ENCODE measurements around the gene RGS3. TPM values are rescaled to one million over a fixed set of nuclear protein-coding genes. Genes with fewer than 3 reads are reported as not detected.

RGS3 gene
- total and polyA plus RNA-seq, 2 of the 13 experiments (the other 11 are each of a cell fraction or from before 2014, with no cell fraction given) = 17.1 to 28.8 TPM

DNA sequence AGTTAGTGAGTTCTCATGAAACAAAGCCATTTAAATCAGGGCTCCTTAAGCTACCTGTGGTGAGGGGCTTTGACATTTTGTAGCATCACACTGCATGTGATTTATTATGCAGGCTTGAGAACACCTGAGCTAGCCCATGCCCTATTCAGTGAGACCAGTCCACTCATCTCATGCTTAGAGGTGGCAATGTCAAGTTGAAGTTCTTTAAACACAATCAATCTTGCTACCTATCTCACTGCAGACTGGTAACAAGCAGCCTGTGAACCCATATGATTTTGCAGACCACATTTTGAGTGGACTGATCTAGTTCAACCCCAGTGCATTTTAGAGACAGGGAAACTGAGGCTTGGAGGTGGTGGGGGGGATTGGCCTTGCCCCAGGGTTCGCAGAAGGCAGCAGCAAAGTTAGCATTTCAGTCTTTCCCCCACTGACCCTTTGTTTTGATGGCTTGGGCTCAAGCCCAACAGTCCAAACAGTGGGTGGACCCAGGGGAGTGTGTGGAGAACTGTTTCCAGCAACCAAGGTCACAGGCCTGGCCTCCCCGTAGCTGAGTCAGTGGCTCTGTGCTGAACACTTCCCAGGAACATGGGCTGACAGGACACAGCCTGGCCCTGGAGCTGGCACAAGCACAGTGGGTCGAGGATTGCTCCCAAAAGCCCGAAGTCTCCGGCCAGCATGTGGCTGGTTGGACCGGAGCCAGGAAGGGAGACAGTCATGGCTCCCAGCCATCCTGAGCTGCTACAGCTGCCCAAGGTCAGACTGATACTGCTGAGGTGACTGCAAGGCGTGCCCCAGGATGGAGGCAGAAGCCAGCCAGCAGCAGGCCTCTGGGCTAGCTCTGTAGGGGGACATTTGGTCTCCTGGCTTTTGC, 95.3 kb downstream of the RGS3 start (continued):
- TF ChIP-seq, protein P1, sequence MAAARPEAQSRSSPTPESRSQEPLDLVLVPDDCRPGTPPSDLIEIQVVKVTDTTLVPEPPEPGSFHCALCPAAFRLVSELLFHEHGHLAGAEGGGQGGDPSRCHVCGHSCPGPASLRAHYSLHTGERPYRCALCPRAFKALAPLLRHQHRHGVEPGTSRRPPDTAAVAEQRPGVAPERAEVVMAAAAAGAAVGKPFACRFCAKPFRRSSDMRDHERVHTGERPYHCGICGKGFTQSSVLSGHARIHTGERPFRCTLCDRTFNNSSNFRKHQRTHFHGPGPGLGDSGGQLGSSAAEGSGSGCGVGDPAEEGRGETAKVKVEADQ (CRISPR knock-in tag; IDR thresholded peaks at IDR 0.05; ENCODE audit: borderline replicate concordance) = no peak
- TF ChIP-seq ZNF891 (CRISPR knock-in tag; IDR thresholded peaks at IDR 0.05) (0 out of 2 replicates have a peak, but pooled peaks have one; percentile 71), ZNF749 (CRISPR knock-in tag; IDR thresholded peaks at IDR 0.05; ENCODE audit: borderline replicate concordance) (no peak; the same call in 1 of the 2 replicates), ESRRA (CRISPR knock-in tag; IDR thresholded peaks at IDR 0.05; ENCODE audit: low read depth) (peak; percentile 85), ZBTB20 (CRISPR knock-in tag; IDR thresholded peaks at IDR 0.05; ENCODE audit: borderline replicate concordance, low read depth) (peak; percentile 62; the same call in 1 of the 2 replicates), HDAC1 (CRISPR knock-in tag; IDR thresholded peaks at IDR 0.05) (peak; percentile 60; the same call in 1 of the 2 replicates), ZNF724P (CRISPR knock-in tag; IDR thresholded peaks at IDR 0.05; ENCODE audit: borderline replicate concordance) (0 out of 2 replicates have a peak, but pooled peaks have one; percentile 46), ZNF644 (CRISPR knock-in tag; IDR thresholded peaks at IDR 0.05; ENCODE audit: low read depth) (peak; percentile 91), NCOR1 (IDR thresholded peaks at IDR 0.05; ENCODE audit: borderline replicate concordance, low read length) (peak; percentile 89; the same call in 1 of the 2 replicates), TP53 (CRISPR knock-in tag; conservative IDR thresholded peaks at IDR 0.05) (no peak), ZNF101 (CRISPR knock-in tag; IDR thresholded peaks at IDR 0.05; ENCODE audit: borderline replicate concordance, low read depth) (no peak), DPF2 (CRISPR knock-in tag; IDR thresholded peaks at IDR 0.05; ENCODE audit: borderline replicate concordance, low read depth) (peak; percentile 15; the same call in 1 of the 2 replicates), ZNF563 (CRISPR knock-in tag; IDR thresholded peaks at IDR 0.05) (peak; percentile 49; the same call in 1 of the 2 replicates), SAP130 (CRISPR knock-in tag; IDR thresholded peaks at IDR 0.05; ENCODE audit: low read depth) (peak; percentile 79), NR2C2 (CRISPR knock-in tag; IDR thresholded peaks at IDR 0.05; ENCODE audit: borderline replicate concordance) (no peak), DR1 (CRISPR knock-in tag; IDR thresholded peaks at IDR 0.05) (no peak), ZNF761 (CRISPR knock-in tag; conservative IDR thresholded peaks at IDR 0.05) (no peak)
- TF ChIP-seq, protein P2, sequence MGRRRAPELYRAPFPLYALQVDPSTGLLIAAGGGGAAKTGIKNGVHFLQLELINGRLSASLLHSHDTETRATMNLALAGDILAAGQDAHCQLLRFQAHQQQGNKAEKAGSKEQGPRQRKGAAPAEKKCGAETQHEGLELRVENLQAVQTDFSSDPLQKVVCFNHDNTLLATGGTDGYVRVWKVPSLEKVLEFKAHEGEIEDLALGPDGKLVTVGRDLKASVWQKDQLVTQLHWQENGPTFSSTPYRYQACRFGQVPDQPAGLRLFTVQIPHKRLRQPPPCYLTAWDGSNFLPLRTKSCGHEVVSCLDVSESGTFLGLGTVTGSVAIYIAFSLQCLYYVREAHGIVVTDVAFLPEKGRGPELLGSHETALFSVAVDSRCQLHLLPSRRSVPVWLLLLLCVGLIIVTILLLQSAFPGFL (CRISPR knock-in tag; IDR thresholded peaks at IDR 0.05) = no peak
- TF ChIP-seq, protein P3, sequence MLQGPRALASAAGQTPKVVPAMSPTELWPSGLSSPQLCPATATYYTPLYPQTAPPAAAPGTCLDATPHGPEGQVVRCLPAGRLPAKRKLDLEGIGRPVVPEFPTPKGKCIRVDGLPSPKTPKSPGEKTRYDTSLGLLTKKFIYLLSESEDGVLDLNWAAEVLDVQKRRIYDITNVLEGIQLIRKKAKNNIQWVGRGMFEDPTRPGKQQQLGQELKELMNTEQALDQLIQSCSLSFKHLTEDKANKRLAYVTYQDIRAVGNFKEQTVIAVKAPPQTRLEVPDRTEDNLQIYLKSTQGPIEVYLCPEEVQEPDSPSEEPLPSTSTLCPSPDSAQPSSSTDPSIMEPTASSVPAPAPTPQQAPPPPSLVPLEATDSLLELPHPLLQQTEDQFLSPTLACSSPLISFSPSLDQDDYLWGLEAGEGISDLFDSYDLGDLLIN (CRISPR knock-in tag; IDR thresholded peaks at IDR 0.05; ENCODE audit: borderline replicate concordance) = no peak
- TF ChIP-seq, protein P4, sequence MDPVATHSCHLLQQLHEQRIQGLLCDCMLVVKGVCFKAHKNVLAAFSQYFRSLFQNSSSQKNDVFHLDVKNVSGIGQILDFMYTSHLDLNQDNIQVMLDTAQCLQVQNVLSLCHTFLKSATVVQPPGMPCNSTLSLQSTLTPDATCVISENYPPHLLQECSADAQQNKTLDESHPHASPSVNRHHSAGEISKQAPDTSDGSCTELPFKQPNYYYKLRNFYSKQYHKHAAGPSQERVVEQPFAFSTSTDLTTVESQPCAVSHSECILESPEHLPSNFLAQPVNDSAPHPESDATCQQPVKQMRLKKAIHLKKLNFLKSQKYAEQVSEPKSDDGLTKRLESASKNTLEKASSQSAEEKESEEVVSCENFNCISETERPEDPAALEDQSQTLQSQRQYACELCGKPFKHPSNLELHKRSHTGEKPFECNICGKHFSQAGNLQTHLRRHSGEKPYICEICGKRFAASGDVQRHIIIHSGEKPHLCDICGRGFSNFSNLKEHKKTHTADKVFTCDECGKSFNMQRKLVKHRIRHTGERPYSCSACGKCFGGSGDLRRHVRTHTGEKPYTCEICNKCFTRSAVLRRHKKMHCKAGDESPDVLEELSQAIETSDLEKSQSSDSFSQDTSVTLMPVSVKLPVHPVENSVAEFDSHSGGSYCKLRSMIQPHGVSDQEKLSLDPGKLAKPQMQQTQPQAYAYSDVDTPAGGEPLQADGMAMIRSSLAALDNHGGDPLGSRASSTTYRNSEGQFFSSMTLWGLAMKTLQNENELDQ (CRISPR knock-in tag; IDR thresholded peaks at IDR 0.05; ENCODE audit: borderline replicate concordance) = no peak
- TF ChIP-seq, protein P5, sequence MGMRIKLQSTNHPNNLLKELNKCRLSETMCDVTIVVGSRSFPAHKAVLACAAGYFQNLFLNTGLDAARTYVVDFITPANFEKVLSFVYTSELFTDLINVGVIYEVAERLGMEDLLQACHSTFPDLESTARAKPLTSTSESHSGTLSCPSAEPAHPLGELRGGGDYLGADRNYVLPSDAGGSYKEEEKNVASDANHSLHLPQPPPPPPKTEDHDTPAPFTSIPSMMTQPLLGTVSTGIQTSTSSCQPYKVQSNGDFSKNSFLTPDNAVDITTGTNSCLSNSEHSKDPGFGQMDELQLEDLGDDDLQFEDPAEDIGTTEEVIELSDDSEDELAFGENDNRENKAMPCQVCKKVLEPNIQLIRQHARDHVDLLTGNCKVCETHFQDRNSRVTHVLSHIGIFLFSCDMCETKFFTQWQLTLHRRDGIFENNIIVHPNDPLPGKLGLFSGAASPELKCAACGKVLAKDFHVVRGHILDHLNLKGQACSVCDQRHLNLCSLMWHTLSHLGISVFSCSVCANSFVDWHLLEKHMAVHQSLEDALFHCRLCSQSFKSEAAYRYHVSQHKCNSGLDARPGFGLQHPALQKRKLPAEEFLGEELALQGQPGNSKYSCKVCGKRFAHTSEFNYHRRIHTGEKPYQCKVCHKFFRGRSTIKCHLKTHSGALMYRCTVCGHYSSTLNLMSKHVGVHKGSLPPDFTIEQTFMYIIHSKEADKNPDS (CRISPR knock-in tag; IDR thresholded peaks at IDR 0.05) = no peak
